HUDEP-2 (cell line): ENCODE data around the gene NGEF.

ENCODE experiments used
- DNase-seq, 76 experiments: peaks; one replicate each; lab custom pipeline; 2025; ENCODE audit not compliant: unreplicated experiment in 76 of 76; lab: John Stamatoyannopoulos, UW

The NGEF gene

GRCh38 chr2:233047206-233047605 lies 34.1 kb upstream of the NGEF start:
- no peak for DNase-seq

- DNase-seq = no peak
Observed at GRCh38 chr2:233044974-233045605, 32.0 kb upstream of the NGEF start.

- DNase-seq = no peak
Observed at GRCh38 chr2:233042549-233042948, 29.5 kb upstream of the NGEF start.

- no peak for DNase-seq
Observed at GRCh38 chr2:233041722-233042323, 28.8 kb upstream of the NGEF start.

GRCh38 chr2:233040571-233040970 lies 27.5 kb upstream of the NGEF start:
- DNase-seq = no peak

GRCh38 chr2:233039846-233040530 lies 26.9 kb upstream of the NGEF start:
- DNase-seq = no peak

GRCh38 chr2:233039212-233039845 lies 26.3 kb upstream of the NGEF start:
- DNase-seq = no peak

GRCh38 chr2:233037078-233037477 lies 24.0 kb upstream of the NGEF start:
- DNase-seq = no peak

GRCh38 chr2:233036162-233036838 lies 23.2 kb upstream of the NGEF start:
- no peak for DNase-seq

- DNase-seq = no peak
Observed at GRCh38 chr2:233035426-233036161, 22.5 kb upstream of the NGEF start.

- no peak for DNase-seq
Observed at GRCh38 chr2:233034091-233034882, 21.2 kb upstream of the NGEF start.

- no peak for DNase-seq
Observed at GRCh38 chr2:233033672-233034071, 20.6 kb upstream of the NGEF start.

GRCh38 chr2:233032551-233033320 lies 19.7 kb upstream of the NGEF start, which contains the start of gene NEU2:
NEU2 (plus strand) TSS chr2:233032672; CDS start chr2:233032672, 0 bp downstream.
- no peak for DNase-seq

GRCh38 chr2:233031556-233032500 lies 18.8 kb upstream of the NGEF start:
- DNase-seq = no peak

GRCh38 chr2:233029321-233029720 lies 16.3 kb upstream of the NGEF start:
- no peak for DNase-seq

GRCh38 chr2:233026198-233026813 lies 13.2 kb upstream of the NGEF start:
- DNase-seq = no peak

GRCh38 chr2:233025706-233026105 lies 12.7 kb upstream of the NGEF start:
- no peak for DNase-seq
